ENCODE data around the gene PTGES3.
"Not testable (repeated sequence)": the region's sequence is repeated elsewhere in the genome, so short reads cannot be mapped to it uniquely, and the experiment has no call there.

PTGES3 gene, protein sequence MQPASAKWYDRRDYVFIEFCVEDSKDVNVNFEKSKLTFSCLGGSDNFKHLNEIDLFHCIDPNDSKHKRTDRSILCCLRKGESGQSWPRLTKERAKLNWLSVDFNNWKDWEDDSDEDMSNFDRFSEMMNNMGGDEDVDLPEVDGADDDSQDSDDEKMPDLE

DNA sequence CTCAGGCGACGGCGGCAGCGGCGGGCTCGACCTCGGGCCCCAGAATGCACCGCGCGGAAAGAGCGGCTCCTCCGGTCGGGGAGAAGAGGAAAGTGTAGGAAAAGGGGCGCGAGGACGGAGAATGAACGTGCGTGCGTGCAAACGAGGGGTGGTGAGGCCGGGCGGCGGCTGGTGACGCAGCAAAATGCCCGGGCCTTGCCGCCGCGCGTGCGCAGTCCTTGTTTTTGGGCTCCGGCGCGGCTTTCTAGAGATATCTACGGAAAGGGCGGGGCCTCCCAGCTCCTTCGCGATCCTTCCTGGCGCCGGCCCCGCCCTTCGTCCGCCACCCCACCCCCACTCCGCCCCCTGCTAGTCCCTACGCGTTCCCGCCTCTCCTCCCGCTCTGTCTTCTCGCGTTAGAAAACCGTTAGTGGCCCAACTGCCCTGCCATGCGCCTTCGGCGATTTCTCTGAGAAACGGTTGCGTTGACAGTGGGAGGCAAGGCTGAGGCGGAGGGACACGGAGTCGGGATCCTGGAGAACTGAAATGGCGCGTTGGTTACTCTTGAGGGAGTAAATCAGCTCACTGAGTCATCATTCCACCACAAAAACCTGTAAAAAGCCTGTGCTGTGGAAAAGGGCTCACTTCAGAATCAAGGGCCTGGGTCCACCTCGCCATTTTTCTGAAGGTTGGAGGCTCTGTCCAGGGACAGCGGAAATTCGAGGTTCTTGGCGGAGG is at the start of gene PTGES3:
PTGES3 (minus strand) TSS at position 156 of the 717 bp plus-strand sequence. CDS start 285 bp downstream, outside the sequence.
- DNase-seq, result peak; percentile 99

DNA sequence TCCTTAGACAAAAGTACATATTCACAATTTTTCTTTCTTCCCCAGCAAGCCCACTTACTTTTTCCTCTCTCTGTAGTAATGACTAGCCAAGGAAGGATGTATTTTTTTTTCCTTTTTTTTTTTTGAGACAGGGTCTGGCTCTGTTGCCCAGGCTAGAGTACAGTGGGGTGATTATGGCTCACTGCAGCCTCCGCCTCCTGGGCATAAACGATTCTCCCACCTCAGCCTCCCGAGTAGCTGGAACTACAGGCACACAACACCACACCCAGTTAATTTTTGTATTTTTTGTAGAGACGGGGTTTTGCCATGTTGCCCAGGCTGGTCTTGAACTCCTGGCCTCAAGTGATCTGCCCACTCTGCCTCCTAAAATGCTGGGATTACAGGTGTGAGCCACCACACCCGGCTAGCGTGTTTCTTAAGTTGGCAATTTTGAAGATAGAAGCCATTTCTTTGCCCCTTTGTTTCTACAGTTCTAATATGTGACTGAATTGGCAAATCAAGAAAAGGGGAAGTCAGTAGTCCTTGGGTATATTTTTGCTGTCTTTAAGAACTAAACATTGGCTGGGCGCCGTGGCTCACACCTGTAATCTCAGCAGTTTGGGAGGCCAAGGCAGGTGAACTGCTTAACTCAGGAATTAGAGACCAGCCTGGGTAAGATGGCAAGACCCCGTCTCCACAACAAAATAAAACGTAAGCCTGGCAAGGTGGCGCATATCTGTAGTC is 40.2 kb upstream of the PTGES3 start:
- no peak for DNase-seq

DNA sequence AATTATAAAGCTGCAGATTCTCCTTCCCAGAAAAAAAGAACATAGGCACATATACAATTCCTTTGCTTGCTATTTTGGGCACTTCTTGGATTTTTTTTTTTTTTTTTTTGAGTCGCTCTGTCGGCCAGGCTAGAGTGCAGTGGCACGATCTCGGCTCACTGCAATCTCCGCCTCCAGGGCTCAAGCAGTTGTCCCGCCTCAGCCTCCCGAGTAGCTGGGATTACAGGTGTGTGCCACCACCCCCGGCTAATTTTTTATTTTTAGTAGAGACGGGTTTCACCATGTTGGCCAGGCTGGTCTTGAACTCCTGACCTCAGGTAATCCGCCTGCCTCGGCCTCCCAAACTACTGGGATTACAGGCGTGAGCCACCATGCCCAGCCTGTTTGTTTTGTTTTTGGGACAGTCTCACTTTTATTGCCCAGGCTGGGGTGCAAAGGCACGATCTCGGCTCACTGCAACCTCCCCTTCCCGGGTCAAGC is 38.2 kb upstream of the PTGES3 start:
- DNase-seq, result not testable (repeated sequence)

DNA sequence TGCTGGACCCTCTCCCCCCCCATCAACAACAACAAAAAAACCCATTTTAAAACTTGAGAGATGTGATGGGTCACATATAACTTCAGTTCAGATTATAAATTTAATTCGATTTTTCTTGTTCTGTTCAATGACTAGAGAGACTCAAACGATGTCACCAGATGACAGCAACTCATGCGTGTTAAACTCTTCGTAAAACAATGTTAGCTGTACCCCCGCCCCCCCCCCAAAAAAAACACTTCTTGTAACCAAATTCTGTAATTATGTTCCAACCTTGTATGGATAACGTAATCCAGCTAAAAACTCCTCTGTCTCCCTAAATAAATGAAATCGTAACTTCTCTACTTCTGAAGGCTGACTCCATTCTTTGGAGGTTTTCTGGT is 37.6 kb upstream of the PTGES3 start:
- DNase-seq, result no peak

DNA sequence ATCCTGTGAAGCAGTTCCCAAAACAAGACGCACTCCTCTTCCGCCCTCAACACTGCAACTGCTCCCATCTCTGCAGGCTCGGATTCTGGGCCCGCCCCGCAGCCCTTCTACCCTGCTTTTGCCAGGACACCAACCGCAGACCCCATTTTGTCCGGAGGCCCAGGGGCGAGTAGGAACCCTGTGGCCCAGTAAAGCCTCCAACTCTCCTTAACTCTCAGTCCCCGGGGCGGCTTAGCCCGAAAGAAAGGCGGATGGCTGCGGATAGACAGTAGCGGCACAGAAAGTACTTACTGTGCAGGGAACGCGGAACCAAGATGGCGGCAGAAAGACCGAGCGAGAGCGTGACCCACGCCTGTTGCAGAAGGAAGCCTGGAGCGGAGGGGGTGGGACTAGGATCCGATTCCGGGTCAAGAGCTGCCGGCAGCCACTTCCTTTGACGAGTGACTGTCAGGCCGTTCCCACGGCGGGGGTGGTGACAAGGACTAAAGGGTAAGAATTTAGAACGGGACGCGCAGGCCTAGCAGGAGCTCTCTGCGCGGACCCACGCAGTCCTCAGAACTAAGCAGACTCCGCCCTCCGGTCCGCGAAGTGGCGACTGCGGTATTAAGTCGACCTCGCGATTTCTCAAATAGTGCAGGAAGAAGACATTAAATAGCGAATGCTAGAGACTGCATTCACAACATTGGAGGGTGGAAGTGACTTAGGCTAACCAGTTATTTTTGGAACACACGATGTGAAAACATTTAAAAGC is 37.1 kb upstream of the PTGES3 start, which contains the start of gene NACA:
NACA (minus strand) TSS at position 328 of the 751 bp plus-strand sequence. CDS start 778 bp downstream, outside the sequence.
- DNase-seq, result peak; percentile 100

DNA sequence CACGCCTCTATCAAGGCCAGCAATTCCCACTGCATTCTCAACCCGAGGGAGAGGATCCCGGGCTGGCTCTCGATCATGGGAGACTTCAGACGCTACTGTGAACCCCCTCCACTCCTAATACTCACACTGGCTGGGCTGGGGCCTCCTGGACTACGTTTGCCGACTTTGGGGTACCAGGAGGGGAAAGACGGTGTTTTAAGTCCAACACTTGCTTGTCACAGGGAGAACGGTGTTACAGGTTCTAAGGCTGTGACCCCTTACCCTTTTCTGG is 36.6 kb upstream of the PTGES3 start:
- no peak for DNase-seq

DNA sequence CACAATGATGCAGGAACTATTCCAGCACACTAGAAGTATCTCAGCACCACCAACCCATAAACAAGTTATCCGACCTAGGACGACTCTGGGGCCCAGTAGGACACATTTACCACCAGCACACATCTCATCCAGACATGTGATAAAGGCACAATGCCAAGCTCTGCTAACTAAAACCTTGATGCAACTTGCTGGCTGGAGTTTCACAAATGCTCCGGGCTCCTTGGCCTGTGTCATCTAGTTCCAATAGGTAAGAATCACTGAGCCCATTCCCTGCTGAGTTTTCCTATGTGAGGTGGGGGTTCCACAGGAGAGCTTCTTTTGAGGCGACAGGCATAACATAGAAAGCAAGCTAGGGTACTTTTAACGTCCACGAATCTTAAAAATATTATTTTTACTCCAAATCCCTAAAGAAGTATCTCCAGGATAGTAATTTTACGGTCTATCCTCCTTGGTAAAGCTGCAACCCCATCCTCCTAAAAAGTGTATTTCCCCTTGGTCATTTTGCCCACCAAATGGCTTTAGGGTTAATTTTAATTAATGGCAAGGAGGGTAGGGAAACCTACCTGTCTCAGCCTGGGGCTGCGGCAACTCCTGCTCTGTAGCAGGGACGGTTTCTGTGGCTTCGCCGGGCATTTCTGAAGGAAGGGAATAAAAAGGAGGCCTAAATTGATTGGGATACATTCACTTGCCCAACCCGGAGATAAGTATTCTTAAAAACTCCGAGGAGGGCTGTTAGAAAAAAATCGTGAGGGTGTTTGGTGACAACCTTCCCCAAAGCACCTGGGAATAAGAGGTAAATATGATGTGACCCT is 36.0 kb upstream of the PTGES3 start:
- peak; percentile 38 for DNase-seq

DNA sequence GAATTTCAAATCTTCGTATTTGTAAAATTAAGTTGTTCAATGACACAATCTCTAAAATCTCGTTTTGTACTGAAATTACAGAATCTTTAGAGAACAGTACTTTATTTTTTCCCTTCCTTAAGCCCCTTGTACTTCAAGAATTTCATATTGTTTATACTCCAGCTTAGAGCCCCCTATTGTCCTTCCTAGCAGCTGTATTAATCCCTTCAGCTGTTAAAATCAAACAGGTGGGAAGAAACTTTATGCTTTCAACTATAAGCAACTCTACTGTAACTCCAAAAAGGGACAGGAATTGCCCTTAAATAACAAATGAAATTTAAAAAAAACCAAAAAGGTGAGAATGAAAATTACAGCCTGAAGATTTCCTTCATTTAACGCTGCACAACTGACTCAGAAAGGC is 35.3 kb upstream of the PTGES3 start:
- DNase-seq, result no peak

DNA sequence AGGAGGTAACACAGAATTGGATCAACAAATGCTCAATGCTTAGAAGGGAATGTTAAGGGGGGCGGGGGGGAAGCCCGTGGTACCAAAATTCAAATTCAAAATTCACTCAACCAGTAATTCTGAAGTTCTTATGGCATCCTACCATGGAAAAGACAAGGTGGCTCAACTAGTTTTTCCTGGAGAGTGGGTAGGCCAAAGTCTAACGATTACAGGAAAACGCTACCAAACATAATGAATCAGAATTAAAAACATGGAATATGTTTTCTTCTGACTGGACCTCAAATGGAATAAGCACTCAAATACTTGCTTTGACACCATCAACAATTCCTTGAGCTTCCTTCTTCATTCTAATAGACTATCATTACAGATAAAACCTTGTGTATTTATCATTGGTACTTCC is 34.7 kb upstream of the PTGES3 start:
- DNase-seq, result no peak

DNA sequence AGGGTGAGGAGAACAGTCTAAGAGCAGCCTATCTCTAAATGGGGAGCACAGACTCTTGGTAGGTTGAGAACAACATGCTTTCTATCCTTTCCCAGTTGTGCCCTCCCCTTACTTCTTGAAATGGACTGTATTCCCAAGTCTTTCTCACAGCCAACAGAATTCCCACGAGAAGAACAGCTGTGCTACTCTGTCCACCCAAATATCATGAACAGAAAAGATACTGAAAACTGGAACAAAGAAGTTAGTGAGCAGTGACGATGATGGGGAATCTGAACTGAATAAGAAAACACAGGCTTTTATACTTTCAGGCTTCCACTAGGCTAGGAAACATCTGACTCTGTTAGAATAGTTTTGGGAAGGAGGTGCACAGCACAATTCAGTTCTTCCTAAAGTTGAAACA is 33.6 kb upstream of the PTGES3 start:
- DNase-seq, result no peak

DNA sequence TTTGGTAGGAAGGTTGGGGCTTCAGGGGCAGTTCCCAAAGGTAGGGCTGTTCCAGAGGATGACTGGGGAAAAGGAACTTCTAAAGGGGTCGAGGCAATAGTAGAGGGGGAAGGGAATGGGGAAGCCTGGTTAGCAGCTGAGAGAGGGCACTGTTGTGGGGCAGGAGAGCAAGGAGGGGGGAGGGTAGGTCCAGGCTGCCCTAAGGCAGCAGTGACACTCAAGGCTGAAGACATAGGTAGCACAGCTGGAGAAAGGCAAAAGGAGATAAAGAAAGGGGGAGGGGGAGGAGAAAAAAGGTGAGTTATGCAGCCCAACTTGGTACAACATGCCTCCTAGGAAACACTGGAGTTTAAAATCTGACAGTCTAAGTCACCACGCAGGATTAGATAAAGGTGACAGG is 33.1 kb upstream of the PTGES3 start:
- DNase-seq, result no peak

DNA sequence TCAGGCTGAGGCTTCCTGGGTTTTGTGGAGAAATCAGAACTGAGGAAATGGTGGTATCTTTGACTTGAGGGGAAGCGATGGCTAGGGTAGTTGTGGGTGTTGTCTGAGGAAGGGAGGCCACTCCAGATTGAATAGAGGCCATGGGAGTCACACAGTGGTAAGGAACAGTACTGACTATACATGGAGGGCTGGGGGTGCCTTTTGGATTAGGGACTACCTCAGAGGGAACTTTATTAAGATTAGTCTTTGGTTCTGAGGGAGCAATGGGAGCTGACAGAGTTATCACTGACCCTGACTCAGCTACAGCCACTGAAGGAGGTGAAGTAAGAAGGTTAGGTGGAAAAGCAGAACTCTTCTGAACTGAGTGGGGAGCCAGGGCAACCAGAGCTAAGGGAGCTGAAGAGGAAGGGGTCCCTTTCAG is 32.7 kb upstream of the PTGES3 start:
- no peak for DNase-seq

DNA sequence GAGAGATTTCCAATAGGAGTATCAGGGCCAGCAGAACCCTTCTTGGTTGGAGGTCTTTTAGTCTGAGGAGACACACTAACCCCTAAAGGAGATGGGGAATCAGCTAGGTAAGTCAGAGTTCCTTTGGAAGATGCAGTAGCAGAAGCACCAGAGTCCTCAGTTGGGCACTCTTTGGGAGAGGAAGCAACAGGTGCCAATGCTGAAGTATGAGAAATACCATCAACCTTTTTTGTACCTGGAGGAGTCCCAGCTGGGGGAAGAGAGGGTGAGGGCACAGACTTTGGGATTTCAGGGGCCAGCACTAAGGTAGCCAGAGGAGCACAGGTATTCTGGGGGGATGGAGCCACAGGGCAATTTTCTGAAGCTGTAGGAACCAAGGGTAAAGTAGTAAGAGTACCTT is 31.0 kb upstream of the PTGES3 start:
- no peak for DNase-seq

DNA sequence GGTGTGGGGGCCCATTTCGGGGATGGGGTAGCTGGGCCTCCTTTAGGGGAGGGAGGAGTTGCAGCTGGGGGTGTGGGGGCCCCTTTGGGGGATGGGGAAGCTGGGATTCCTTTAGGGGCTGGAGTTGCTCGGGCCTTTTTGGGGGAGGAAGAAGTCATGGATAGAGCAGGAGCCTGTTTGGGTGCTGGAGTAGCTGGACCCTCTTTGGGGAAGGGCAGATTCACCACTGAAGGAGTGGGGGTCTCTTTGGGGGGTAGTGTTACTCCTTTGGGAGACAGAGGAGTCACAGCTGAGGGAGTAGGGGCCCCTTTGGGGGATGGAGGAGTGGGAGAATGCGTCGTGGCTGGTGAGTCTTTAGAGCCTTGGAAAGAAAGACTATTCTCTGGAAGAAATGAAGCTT is 30.6 kb upstream of the PTGES3 start:
- DNase-seq, result no peak

DNA sequence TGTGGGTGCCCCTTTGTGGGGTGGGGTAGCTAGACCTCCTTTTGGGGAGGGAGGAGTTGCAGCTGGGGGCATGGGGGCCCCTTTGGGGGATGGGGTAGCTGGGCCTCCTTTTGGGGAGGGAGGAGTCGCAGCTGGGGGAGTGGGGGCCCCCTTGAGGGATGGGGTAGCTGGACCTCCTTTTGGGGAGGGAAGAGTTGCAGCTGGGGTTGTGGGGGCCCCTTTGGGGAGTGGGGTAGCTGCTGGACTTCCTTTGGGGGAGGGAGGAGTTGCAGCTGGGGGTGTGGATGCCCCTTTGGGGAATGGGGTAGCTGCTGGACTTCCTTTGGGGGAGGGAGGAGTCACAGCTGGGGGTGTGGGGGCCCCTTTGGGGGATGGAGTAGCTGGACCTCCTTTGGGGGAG is 30.1 kb upstream of the PTGES3 start:
- no peak for DNase-seq

DNA sequence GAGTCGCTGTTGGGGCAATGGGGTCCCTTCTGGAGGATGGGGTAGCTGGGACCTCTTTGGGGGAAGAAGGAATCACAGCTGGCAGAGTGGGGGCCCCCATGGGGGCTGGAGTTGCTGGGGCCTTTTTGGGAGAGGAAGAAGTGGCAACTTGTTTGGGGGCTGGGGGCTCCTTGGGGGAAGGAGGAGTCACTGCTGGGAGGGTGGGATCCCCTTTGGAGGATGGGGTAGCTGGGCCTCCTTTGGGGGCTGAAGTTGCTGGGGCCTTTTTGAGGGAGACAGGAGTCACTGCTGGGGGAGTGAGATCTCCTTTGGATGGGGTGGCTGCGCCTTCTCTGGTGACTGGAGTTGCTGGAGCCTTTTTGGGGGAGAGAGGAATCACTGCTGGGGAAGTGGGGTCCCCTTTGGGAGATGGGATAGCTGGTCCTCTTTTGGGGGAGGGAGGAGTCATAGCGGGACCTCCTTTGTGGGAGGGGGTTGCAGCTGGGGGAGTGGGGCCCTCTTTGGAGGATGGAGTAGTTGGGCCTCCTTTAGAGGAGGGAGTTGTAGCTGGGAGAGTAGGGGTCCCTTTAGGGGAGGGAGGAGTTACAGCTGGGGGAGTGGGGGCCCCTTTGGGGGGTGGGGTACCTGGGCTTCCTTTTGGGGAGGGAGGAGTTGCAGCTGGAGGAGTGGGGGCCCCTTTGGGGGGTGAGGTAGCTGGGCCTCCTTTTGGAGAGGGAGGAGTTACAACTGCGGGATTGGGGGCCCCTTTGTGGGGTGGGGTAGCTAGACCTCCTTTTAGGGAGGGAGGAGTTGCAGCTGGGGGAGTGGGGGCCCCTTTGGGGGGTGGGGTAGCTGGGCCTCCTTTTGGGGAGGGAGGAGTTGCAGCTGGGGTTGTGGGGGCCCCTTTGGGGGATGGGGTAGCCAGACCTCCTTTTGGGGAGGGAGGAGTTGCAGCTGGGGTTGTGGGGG is 29.1 kb upstream of the PTGES3 start:
- no peak for DNase-seq

DNA sequence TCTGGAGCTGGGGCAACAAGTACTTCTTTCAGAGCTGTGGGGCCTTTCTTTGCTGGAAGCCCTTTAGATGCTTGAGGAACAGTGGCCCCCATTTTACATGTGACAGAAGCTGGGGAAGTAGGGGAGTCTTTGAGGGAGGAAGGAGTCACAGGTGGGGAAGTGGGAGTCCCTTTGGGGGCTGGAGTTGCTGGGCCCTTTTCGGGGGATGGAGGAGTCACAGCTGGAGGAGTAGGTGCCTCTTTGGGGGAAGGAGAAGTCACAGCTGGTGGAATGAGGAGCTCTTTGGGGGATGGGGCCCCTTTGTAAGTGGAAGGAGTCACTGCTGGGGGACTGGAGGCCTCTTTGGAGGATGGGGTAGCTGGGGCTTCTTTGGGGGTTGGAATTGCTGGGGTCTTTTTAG is 28.4 kb upstream of the PTGES3 start:
- no peak for DNase-seq

DNA sequence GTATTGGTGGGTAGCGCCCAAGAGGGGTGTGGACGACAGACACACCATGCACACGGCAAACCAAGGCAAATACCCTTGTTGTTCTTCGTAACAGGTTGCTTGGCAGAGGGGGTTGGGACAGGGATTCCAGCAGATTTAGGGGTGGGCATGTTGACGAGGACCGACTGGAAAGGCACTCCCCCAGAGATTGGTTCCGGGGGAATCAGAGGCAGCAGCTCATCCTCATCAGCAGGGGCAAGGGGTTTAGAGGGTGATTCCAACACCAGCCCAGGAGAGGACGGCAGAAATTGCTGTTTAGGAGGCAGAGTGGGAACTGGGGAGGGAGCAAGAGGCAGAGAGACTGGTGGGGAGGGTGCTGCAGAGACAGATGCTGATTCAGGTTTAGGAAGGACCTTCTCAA is 27.7 kb upstream of the PTGES3 start:
- DNase-seq, result no peak

DNA sequence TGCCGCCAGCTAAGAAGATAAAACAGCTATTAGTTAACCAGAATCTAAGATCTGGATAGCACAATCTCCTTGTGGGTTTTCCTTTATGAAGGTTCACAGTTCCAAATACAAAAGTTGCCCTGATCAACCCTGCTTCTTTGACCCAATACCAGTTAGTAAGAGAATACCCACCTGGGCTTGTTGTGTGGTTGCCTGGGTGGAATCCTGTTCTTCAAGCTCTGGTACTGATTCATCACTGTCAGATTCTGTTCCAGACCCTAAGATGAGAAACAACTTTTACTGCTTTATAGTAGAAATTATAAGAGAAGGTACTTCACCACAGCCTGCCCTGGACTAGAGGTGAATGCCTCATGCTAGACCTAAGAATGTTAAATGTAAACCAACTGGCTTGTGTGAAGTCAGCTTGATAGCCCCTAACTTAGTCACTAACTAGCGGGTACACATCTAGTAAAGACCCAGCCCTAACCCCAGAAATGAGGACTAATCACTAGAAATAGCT is 26.4 kb upstream of the PTGES3 start:
- DNase-seq, result no peak

DNA sequence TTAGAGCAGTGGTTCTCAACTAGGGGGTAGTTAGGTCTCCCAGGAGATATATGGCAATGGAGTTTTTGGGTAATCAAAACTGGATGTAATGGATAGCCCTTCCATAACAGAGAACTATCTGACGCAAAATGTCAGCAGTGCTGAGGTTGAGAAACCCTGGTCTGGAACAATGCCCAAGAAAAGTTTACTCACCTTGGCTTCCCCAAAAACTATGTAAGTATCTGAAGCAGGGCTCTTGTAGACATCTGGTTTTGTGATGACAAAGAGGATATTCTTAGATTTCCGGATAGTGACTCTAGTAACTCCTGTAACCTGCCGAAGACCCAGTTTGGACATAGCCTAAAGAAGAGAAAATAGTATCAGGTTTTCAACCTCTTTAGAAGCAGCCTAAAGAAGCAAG is 25.3 kb upstream of the PTGES3 start:
- no peak for DNase-seq

DNA sequence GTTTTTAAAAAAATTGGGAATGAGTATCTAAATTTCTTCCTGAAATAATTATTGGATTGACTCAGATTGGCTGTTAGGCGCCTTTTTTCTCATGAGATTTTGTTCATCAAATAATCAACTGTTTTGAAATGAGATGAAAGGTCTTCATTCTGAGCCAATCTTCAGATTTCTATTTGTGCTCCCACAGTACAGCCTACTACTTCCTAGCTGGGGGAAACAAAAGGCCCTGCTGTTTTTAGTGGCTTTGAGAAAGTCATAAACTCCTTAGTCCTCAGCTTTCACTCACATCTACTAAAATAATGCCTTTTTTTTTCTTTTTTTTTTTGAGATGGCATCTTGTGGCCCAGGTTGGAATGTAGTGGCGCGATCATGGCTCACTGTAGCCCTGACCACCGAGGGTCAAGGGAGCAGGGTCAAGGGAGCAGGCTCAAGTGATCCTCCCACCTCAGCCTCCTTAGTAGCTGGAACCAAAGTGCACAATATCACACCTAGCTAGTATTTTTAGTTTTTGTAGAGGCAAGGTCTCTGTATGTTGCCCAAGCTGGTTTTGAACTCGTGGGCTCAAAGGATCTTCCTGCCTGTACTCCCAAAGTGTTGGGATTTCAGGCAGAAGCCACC is 21.8 kb upstream of the PTGES3 start:
- DNase-seq, result no peak

All from activated CD4-positive, alpha-beta T cell treated with anti-CD3 and anti-CD28 coated beads for 48 hours (primary cell).